CD8-positive, alpha-beta memory T cell (primary cell): ENCODE data around the gene GMPR2. TPM values are rescaled to one million over a fixed set of nuclear protein-coding genes. Genes with fewer than 3 reads are reported as not detected.
A peak's percentile ranks its signal among the peaks of the same experiment; 100 is the strongest.
"Not testable (repeated sequence)": the region's sequence is repeated elsewhere in the genome, so short reads cannot be mapped to it uniquely, and the experiment has no call there.

ENCODE experiments used
- CTCF ChIA-PET: fragments of 350-600 bp; sonication (Branson Sonifier 250); formaldehyde crosslinking; loops from one replicate; lab custom pipeline; 2021; ENCODE audit warnings: antibody characterized with exemption; lab: Charles Lee
- POLR2A ChIA-PET: fragments of 350-600 bp; sonication (Branson Sonifier 250); formaldehyde crosslinking; loops from one replicate; lab custom pipeline; 2021; ENCODE audit warnings: antibody characterized with exemption; lab: Charles Lee
- DNase-seq, 5 donors: peaks; one replicate each; pipeline versions ENCODE4 v3.0.0 to v3.0.0-alpha.2; 2020 to 2022; ENCODE audit warnings: mixed read lengths in 1 of 5
- H3K27ac ChIP-seq: one replicate; pipeline ENCODE4 v1.7.0; 2013; ENCODE audit warnings: low read depth, mild to moderate bottlenecking, low read length, moderate library complexity
- H3K27me3 ChIP-seq: 2 replicates; pipeline ENCODE4 v1.7.0; 2013; ENCODE audit warnings: low read length, mild to moderate bottlenecking; ENCODE audit not compliant: insufficient read depth, poor library complexity, severe bottlenecking
- H3K36me3 ChIP-seq: 2 replicates; pipeline ENCODE4 v1.7.0; 2013; ENCODE audit warnings: mild to moderate bottlenecking, low read length, moderate library complexity; ENCODE audit not compliant: insufficient read depth
- H3K4me1 ChIP-seq: 2 replicates; pipeline ENCODE4 v1.7.0; 2013; ENCODE audit warnings: mild to moderate bottlenecking, low read length, moderate library complexity; ENCODE audit not compliant: insufficient read depth
- H3K4me3 ChIP-seq: 2 replicates; pipeline ENCODE4 v1.7.0; 2013; ENCODE audit warnings: mild to moderate bottlenecking, low read length
- H3K9me3 ChIP-seq: 2 replicates; pipeline ENCODE4 v1.7.0; 2013; ENCODE audit warnings: mild to moderate bottlenecking, low read length
- H3K27ac Mint-ChIP-seq, 8 donors: one replicate each; pipeline ENCODE4 v1.8.0; 2020 to 2021; ENCODE audit warnings: mixed read lengths in 8 of 8, mild to moderate bottlenecking in 6 of 8, inconsistent platforms in 3 of 8, moderate library complexity in 3 of 8
- H3K27me3 Mint-ChIP-seq, 2 donors: one replicate each; pipeline ENCODE4 v1.8.0; 2020 to 2021; ENCODE audit warnings: mixed read lengths in 2 of 2, mild to moderate bottlenecking in 1 of 2, moderate library complexity in 1 of 2
- H3K36me3 Mint-ChIP-seq, 3 donors: one replicate each; pipeline ENCODE4 v1.8.0; 2020 to 2021; ENCODE audit warnings: mixed read lengths in 3 of 3, inconsistent platforms in 1 of 3, mild to moderate bottlenecking in 1 of 3
- H3K4me1 Mint-ChIP-seq, 3 donors: one replicate each; pipeline ENCODE4 v1.8.0; 2020 to 2021; ENCODE audit warnings: mixed read lengths in 3 of 3, inconsistent platforms in 1 of 3, mild to moderate bottlenecking in 1 of 3
- H3K4me3 Mint-ChIP-seq, 7 donors: one replicate each; pipeline ENCODE4 v1.8.0; 2020 to 2021; ENCODE audit warnings: mixed read lengths in 7 of 7, mild to moderate bottlenecking in 6 of 7, moderate library complexity in 4 of 7, inconsistent platforms in 2 of 7
- H3K9me3 Mint-ChIP-seq, 5 donors: one replicate each; pipeline ENCODE4 v1.8.0; 2020 to 2022; ENCODE audit warnings: mixed read lengths in 5 of 5, mild to moderate bottlenecking in 3 of 5, moderate library complexity in 2 of 5, inconsistent platforms in 1 of 5
- polyA plus RNA-seq: library from polyadenylated mRNA; unstranded; fragments of 300-500 nt; fragmentation: Illumina TruSeq; gene quantifications from one replicate; pipeline ENCODE4 v1.2.3, GENCODE V29; 2021
- total RNA-seq, 2 experiments: library from RNA; stranded (reverse); gene quantifications; one replicate each; pipeline ENCODE4 v1.2.3, GENCODE V29; 2021

The GMPR2 gene
- total and polyA plus RNA-seq, 3 experiments from 2014 or later = 43.6 to 96.8 (median 48.6) TPM

- no peaks in the 10 kb centered on the region for H3K27me3 ChIP-seq
- CTCF ChIA-PET = interaction anchor here (1.5 to 12.1 kb wide), 4 partner anchors 22 to 193 kb away, joined by 6 to 146 read pairs (median 6); partner anchors contain the start of genes CIDEB, LTB4R, LTB4R2 and MDP1
- H3K27ac ChIP-seq = no peak overlapping the region
- H3K4me1 Mint-ChIP-seq = peaks cover 73 to 96% (median 91%) of the 10 kb centered on the region in 3 donors
- H3K36me3 ChIP-seq = peaks cover 70% of the 10 kb centered on the region
- H3K36me3 Mint-ChIP-seq = peaks cover 4 to 81% (median 25%) of the 10 kb centered on the region in 3 donors
- no peak for DNase-seq
- peaks cover 62% of the 10 kb centered on the region for H3K4me1 ChIP-seq
- H3K27ac Mint-ChIP-seq = peak overlapping the region in 7 of 8 donors; percentile 13 to 99 (median 51)
- H3K9me3 Mint-ChIP-seq = no peaks in the 10 kb centered on the region
- peak overlapping the region in 1 of 7 donors; percentile 96 for H3K4me3 Mint-ChIP-seq
- H3K27me3 Mint-ChIP-seq = peaks cover 0 to 2% of the 10 kb centered on the region in 2 donors
- no peaks in the 10 kb centered on the region for H3K9me3 ChIP-seq
- POLR2A ChIA-PET = interaction anchor here (0.7 to 1.4 kb wide), 3 partner anchors 25 to 128 kb away, joined by 3 read pairs; partner anchors contain the start of gene CHMP4A
- H3K4me3 ChIP-seq = no peak overlapping the region
Observed at GRCh38 chr14:24238527-24239037, 5.9 kb downstream of the GMPR2 start.

- peaks cover 4 to 68% (median 25%) of the 10 kb centered on the region in 3 donors for H3K36me3 Mint-ChIP-seq
- Histone ChIP-seq H3K4me3 (no peak overlapping the region), H3K27ac (no peak overlapping the region), H3K36me3 (peaks cover 55% of the 10 kb centered on the region), H3K9me3 (no peaks in the 10 kb centered on the region), H3K27me3 (no peaks in the 10 kb centered on the region), H3K4me1 (peaks cover 48% of the 10 kb centered on the region)
- ChIA-PET CTCF (interaction anchor here (0.9 to 12.1 kb wide), 3 partner anchors 13 to 93 kb away, joined by 3 to 146 read pairs (median 52); partner anchors contain the start of genes ADCY4, CIDEB, LTB4R and LTB4R2), POLR2A (interaction anchor here (2.9 to 3.3 kb wide), 3 partner anchors 7 to 45 kb away, joined by 30 to 41 read pairs (median 33); partner anchors contain the start of genes CHMP4A, GMPR2, NEDD8 and TM9SF1)
- H3K4me1 Mint-ChIP-seq = peaks cover 68 to 87% (median 81%) of the 10 kb centered on the region in 3 donors
- H3K27me3 Mint-ChIP-seq = peaks cover 0 to 2% of the 10 kb centered on the region in 2 donors
- peak overlapping the region; percentile 66 to 99 (median 80) for H3K27ac Mint-ChIP-seq
- peak overlapping the region; percentile 60 to 99 (median 96) for H3K4me3 Mint-ChIP-seq
- no peaks in the 10 kb centered on the region for H3K9me3 Mint-ChIP-seq
- no peak for DNase-seq
Observed at GRCh38 chr14:24240110-24240918, 7.6 kb downstream of the GMPR2 start.

- peaks cover 4 to 52% (median 16%) of the 10 kb centered on the region in 3 donors for H3K36me3 Mint-ChIP-seq
- Histone ChIP-seq H3K9me3 (no peaks in the 10 kb centered on the region), H3K27ac (peak overlapping the region; percentile 99), H3K4me3 (peak overlapping the region; percentile 79), H3K36me3 (peaks cover 39% of the 10 kb centered on the region), H3K4me1 (peaks cover 51% of the 10 kb centered on the region), H3K27me3 (no peaks in the 10 kb centered on the region)
- POLR2A ChIA-PET = interaction anchor here (0.6 to 3.3 kb wide), 23 partner anchors 9 to 201 kb away, joined by 3 to 44 read pairs (median 10); partner anchors contain the start of genes CBLN3, CHMP4A, DCAF11 and DHRS1
- peak; percentile 92 to 97 (median 95) for DNase-seq
- H3K4me1 Mint-ChIP-seq = peaks cover 63 to 76% (median 76%) of the 10 kb centered on the region in 3 donors
- peak overlapping the region; percentile 93 to 99 (median 98) for H3K4me3 Mint-ChIP-seq
- peak overlapping the region; percentile 98 to 100 (median 100) for H3K27ac Mint-ChIP-seq
- CTCF ChIA-PET = interaction anchor here (0.7 to 12.1 kb wide), 39 partner anchors 8 to 200 kb away, joined by 3 to 151 read pairs (median 5); partner anchors contain the start of genes ADCY4, CBLN3, CHMP4A and CIDEB
- H3K9me3 Mint-ChIP-seq = no peaks in the 10 kb centered on the region
- H3K27me3 Mint-ChIP-seq = peaks cover 0 to 2% of the 10 kb centered on the region in 2 donors
Observed at GRCh38 chr14:24241829-24242443, 9.2 kb downstream of the GMPR2 start.

- Mint-ChIP-seq H3K27me3 (peaks cover 0 to 2% of the 10 kb centered on the region in 2 donors), H3K27ac (peak overlapping the region; percentile 98 to 100 (median 100)), H3K4me3 (peak overlapping the region; percentile 93 to 99 (median 98)), H3K4me1 (peaks cover 55 to 72% (median 71%) of the 10 kb centered on the region in 3 donors), H3K36me3 (peaks cover 4 to 38% (median 4%) of the 10 kb centered on the region in 3 donors), H3K9me3 (no peaks in the 10 kb centered on the region)
- no peaks in the 10 kb centered on the region for H3K9me3 ChIP-seq
- H3K27me3 ChIP-seq = no peaks in the 10 kb centered on the region
- peaks cover 49% of the 10 kb centered on the region for H3K4me1 ChIP-seq
- H3K4me3 ChIP-seq = peak overlapping the region; percentile 79
- peak overlapping the region; percentile 99 for H3K27ac ChIP-seq
- ChIA-PET CTCF (interaction anchor here (0.6 to 12.1 kb wide), 28 partner anchors 9 to 774 kb away, joined by 3 to 151 read pairs (median 7); partner anchors contain the start of genes ADCY4, CBLN3, CHMP4A and CIDEB), POLR2A (interaction anchor here (0.7 to 3.3 kb wide), 13 partner anchors 10 to 200 kb away, joined by 5 to 44 read pairs (median 26); partner anchors contain the start of genes CBLN3, CHMP4A, DCAF11 and DHRS1)
- DNase-seq = peak in 1 of 5 donors; percentile 9
- H3K36me3 ChIP-seq = peaks cover 27% of the 10 kb centered on the region
Observed at GRCh38 chr14:24243336-24243836, 10.7 kb downstream of the GMPR2 start.

GRCh38 chr14:24245350-24245749, 12.6 kb downstream of the GMPR2 start:
- not testable (repeated sequence) for H3K4me3 Mint-ChIP-seq, H3K27me3 ChIP-seq, H3K36me3 ChIP-seq, H3K9me3 ChIP-seq, H3K27ac ChIP-seq, DNase-seq, H3K9me3 Mint-ChIP-seq, H3K4me3 ChIP-seq, H3K27me3 Mint-ChIP-seq
- Mint-ChIP-seq H3K4me1 (peaks cover 36 to 52% (median 52%) of the 10 kb centered on the region in 3 donors), H3K27ac (peak overlapping the region in 4 of 8 donors; percentile 79 to 95 (median 91)), H3K36me3 (peaks cover 0 to 23% (median 2%) of the 10 kb centered on the region in 3 donors)
- peaks cover 29% of the 10 kb centered on the region for H3K4me1 ChIP-seq
- POLR2A ChIA-PET = interaction anchor here (0.6 kb wide), 1 partner anchor 84 kb away, joined by 3 read pairs; no protein-coding TSS in a partner anchor
- CTCF ChIA-PET = interaction anchor here (0.7 to 12.1 kb wide), 8 partner anchors 25 to 186 kb away, joined by 3 to 151 read pairs (median 48); partner anchors contain the start of genes CBLN3, CIDEB, DHRS1 and KHNYN

- Mint-ChIP-seq H3K27me3 (no peaks in the 10 kb centered on the region), H3K9me3 (no peaks in the 10 kb centered on the region), H3K4me1 (peaks cover 27 to 39% (median 39%) of the 10 kb centered on the region in 3 donors), H3K27ac (peak overlapping the region; percentile 79 to 98 (median 92)), H3K36me3 (peaks cover 0 to 21% (median 1%) of the 10 kb centered on the region in 3 donors), H3K4me3 (peak overlapping the region; percentile 54 to 75 (median 66))
- Histone ChIP-seq H3K4me3 (no peak overlapping the region), H3K27ac (no peak overlapping the region), H3K27me3 (no peaks in the 10 kb centered on the region), H3K9me3 (no peaks in the 10 kb centered on the region), H3K4me1 (peaks cover 15% of the 10 kb centered on the region), H3K36me3 (no peaks in the 10 kb centered on the region)
- POLR2A ChIA-PET = interaction anchor here (0.6 to 1.9 kb wide), 7 partner anchors 24 to 183 kb away, joined by 3 to 12 read pairs (median 4); partner anchors contain the start of genes CBLN3, DCAF11, IRF9 and KHNYN
- peak in 1 of 5 donors; percentile 35 for DNase-seq
- CTCF ChIA-PET = interaction anchor here (0.7 to 12.1 kb wide), 9 partner anchors 17 to 190 kb away, joined by 3 to 151 read pairs (median 33); partner anchors contain the start of genes CBLN3, CIDEB, DHRS1 and KHNYN
Observed at GRCh38 chr14:24246765-24247212, 14.1 kb downstream of the GMPR2 start.
